Activated CD4-positive, alpha-beta T cell treated with anti-CD3 and anti-CD28 coated beads for 36 hours (primary cell): ENCODE results near the gene SPON2. TPM values are rescaled to one million over a fixed set of nuclear protein-coding genes. Genes with fewer than 3 reads are reported as not detected.
A peak's percentile ranks its signal among the peaks of the same experiment; 100 is the strongest.

Experiments
- ATAC-seq: fragments of 200-7000 bp; cut with Tn5 transposase; one replicate; pipeline ENCODE4 v1.10.0; 2021; ENCODE audit warnings: mild to moderate bottlenecking, moderate library complexity
- CTCF ChIA-PET: fragments of 350-600 bp; sonication (Branson Sonifier 250); formaldehyde crosslinking; loops from one replicate; lab custom pipeline; 2021; ENCODE audit warnings: antibody characterized with exemption; lab: Charles Lee
- POLR2A ChIA-PET: fragments of 350-600 bp; sonication (Branson Sonifier 250); formaldehyde crosslinking; loops from one replicate; lab custom pipeline; 2021; ENCODE audit warnings: antibody characterized with exemption, inconsistent platforms; lab: Charles Lee
- DNase-seq: peaks from one replicate; pipeline ENCODE4 v3.0.0-alpha.2; 2020
- H3K27ac Mint-ChIP-seq: one replicate; pipeline ENCODE4 v1.8.0; 2021; ENCODE audit warnings: mixed read lengths
- H3K27me3 Mint-ChIP-seq: one replicate; pipeline ENCODE4 v1.8.0; 2021; ENCODE audit warnings: mixed read lengths
- H3K36me3 Mint-ChIP-seq: one replicate; pipeline ENCODE4 v1.8.0; 2021; ENCODE audit warnings: low read depth, mixed read lengths
- H3K4me1 Mint-ChIP-seq: one replicate; pipeline ENCODE4 v1.8.0; 2021; ENCODE audit warnings: mixed read lengths
- H3K4me3 Mint-ChIP-seq: one replicate; pipeline ENCODE4 v1.8.0; 2021; ENCODE audit warnings: mild to moderate bottlenecking, moderate library complexity, mixed read lengths
- H3K9me3 Mint-ChIP-seq: one replicate; pipeline ENCODE4 v1.8.0; 2021; ENCODE audit warnings: low read depth, mixed read lengths
- intact Hi-C, 2 experiments: fragments of 100-400 bp; cut with DNase I in 1 of 2; cut with micrococcal nuclease in 1 of 2; formaldehyde crosslinking; loops; one replicate each; pipeline versions ENCODE4 v1.14.2 to v1.15.1; 2022 to 2024; cut with DNase I, micrococcal nuclease
- total RNA-seq, 2 experiments: library from RNA; stranded (reverse); gene quantifications; one replicate each; pipeline ENCODE4 v1.2.3, GENCODE V29; 2021

SPON2 gene
- total RNA-seq, 2 experiments from 2014 or later = 7.5 to 8.5 TPM

DNA sequence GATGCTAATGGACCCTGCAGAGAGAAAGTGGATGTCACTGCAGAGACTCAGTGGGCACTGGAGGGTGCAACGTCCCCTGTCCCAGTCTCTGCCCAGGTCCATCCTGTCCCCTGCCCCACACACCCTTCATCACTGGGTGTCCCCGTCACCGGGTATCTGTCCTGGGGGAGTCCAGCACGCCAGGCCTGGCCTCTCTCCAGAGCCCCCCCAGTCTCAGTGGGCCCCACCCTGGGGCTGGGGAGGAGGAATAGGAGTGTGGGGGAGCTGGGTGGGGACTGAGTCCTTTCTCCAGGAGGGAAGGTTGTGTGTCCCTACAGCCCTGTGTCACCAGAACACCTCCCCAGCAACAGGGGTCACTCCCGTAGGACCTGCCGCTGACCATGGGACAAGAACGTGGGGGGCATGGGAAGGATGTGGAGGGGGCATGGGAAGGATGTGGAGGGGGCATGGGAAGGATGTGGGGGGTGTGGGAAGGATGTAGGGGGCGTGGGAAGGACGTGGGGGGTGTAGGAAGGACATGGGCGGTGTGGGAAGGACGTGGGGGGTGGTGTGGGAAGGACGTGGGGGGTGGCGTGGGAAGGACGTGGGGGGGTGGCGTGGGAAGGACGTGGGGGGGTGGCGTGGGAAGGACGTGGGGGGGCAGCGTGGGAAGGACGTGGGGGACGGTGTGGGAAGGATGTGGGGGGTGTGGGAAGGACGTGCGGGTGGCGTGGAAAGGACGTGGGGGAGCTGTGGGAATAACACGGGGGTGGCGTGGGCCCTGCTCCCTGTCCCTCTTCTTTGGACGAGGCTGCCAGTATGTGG lies 21.0 kb upstream of the SPON2 start:
- Mint-ChIP-seq H3K27me3 (no peaks in the 10 kb centered on the region), H3K27ac (no peak overlapping the region), H3K36me3 (peaks cover 5% of the 10 kb centered on the region), H3K4me1 (no peaks in the 10 kb centered on the region), H3K4me3 (no peak overlapping the region), H3K9me3 (no peaks in the 10 kb centered on the region)
- ChIA-PET POLR2A (no interaction called here), CTCF (interaction anchor here (0.5 kb wide), 1 partner anchor 168 kb away, joined by 3 read pairs; no protein-coding TSS in a partner anchor)
- intact Hi-C loops = no loop called here
- ATAC-seq (no peak), DNase-seq (peak; percentile 3)

DNA sequence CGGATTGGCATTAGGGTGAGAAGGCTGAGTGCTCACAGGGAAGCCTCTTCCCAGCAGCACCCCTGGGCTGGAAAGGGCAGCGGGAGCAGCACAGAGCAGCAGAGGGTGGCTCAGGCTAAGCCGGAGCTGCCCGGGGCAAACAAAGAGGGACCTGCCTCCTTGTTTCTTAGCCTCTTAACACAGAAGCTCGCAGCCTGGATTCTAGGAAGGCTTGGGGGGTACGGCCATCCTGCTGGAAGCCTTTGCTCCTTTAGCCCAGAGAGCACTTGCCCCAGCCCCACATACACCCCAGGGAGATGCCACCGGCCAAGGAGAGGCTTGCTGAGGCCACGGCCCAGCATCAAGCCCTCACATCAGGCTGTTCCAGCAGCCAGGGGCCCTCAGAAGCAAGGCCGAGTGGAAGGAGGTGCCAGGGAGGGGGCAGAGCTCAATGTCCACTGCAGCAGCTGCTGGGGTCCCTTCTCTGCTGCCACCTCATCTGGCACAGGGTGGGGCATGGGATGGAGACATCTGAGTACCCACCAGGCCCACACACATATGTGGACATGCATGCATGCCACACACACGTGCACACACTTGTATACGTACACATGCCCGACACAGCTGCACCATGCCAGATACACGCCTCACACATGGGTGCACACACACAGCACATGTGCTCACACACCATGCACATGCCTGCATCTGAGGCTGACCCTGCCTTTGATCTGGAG lies 20.3 kb upstream of the SPON2 start:
- ChIA-PET POLR2A (no interaction called here), CTCF (interaction anchor here (0.5 to 0.6 kb wide), 2 partner anchors 27 to 169 kb away, joined by 3 to 4 read pairs; no protein-coding TSS in a partner anchor)

GRCh38 chr4:1192091-1192492 lies 19.7 kb upstream of the SPON2 start:
- H3K27ac Mint-ChIP-seq = no peak overlapping the region
- H3K4me1 Mint-ChIP-seq = peaks cover 2% of the 10 kb centered on the region
- H3K27me3 Mint-ChIP-seq = no peaks in the 10 kb centered on the region
- H3K9me3 Mint-ChIP-seq = no peaks in the 10 kb centered on the region
- no peak overlapping the region for H3K4me3 Mint-ChIP-seq
- no peak for ATAC-seq
- POLR2A ChIA-PET = no interaction called here
- peaks cover 4% of the 10 kb centered on the region for H3K36me3 Mint-ChIP-seq
- CTCF ChIA-PET = interaction anchor here (0.6 kb wide), 1 partner anchor 27 kb away, joined by 4 read pairs; no protein-coding TSS in a partner anchor
- peak; percentile 1 for DNase-seq
- intact Hi-C loops = no loop called here

More for the DNA sequence above, 20.3 kb upstream of the SPON2 start:
- DNase-seq = peak; percentile 3
- Mint-ChIP-seq H3K27ac (no peak overlapping the region), H3K4me1 (no peaks in the 10 kb centered on the region), H3K4me3 (no peak overlapping the region), H3K9me3 (no peaks in the 10 kb centered on the region), H3K27me3 (no peaks in the 10 kb centered on the region), H3K36me3 (peaks cover 5% of the 10 kb centered on the region)
- ATAC-seq = no peak
- intact Hi-C loops = no loop called here

- POLR2A ChIA-PET = no interaction called here
- intact Hi-C loops = no loop called here
- Mint-ChIP-seq H3K4me1 (peaks cover 4% of the 10 kb centered on the region), H3K9me3 (no peaks in the 10 kb centered on the region), H3K4me3 (no peak overlapping the region), H3K36me3 (peaks cover under 1% of the 10 kb centered on the region), H3K27ac (no peak overlapping the region), H3K27me3 (no peaks in the 10 kb centered on the region)
- peak; percentile 3 for DNase-seq
- CTCF ChIA-PET = no interaction called here
- ATAC-seq = no peak
Measured at GRCh38 chr4:1191621-1192020, 19.2 kb upstream of the SPON2 start.

DNA sequence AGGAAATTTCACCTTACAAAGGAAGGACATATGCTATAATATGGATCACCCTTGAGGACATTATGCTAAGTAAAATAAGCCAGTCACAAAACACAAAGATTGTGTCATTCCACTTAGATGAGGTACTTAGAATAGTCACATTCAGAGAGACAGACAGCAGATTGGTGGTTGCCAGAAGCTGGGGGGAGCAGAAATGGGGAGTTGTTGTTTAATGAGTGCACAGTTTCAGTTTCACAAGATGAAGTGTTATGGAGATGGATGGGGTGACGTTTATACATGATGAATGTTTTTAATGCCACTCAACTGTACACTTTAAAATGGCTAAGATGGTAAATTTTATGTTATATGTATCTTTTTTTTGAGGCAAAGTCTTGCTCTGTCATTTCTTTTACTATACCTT lies 14.8 kb upstream of the SPON2 start:
- Mint-ChIP-seq H3K4me3 (no peak overlapping the region), H3K36me3 (peaks cover 5% of the 10 kb centered on the region), H3K27me3 (peaks cover 2% of the 10 kb centered on the region), H3K27ac (no peak overlapping the region), H3K4me1 (peaks cover 13% of the 10 kb centered on the region), H3K9me3 (peaks cover 5% of the 10 kb centered on the region)
- intact Hi-C loops = loop anchor here (1.0 to 2.0 kb wide), 2 partner anchors 14 to 15 kb away; no protein-coding TSS in a partner anchor
- ATAC-seq (peak; percentile 95), DNase-seq (peak; percentile 61)
- ChIA-PET CTCF (interaction anchor here (0.6 to 0.8 kb wide), 2 partner anchors 28 to 671 kb away, joined by 4 read pairs; no protein-coding TSS in a partner anchor), POLR2A (interaction anchor here (1.1 kb wide), 1 partner anchor 14 kb away, joined by 3 read pairs; no protein-coding TSS in a partner anchor)

- ATAC-seq = no peak
- POLR2A ChIA-PET = no interaction called here
- Mint-ChIP-seq H3K4me3 (no peak overlapping the region), H3K27ac (no peak overlapping the region), H3K9me3 (peaks cover 14% of the 10 kb centered on the region), H3K4me1 (peaks cover 13% of the 10 kb centered on the region), H3K27me3 (peaks cover 3% of the 10 kb centered on the region), H3K36me3 (peaks cover 12% of the 10 kb centered on the region)
- CTCF ChIA-PET = interaction anchor here (1.1 to 4.7 kb wide), 2 partner anchors 16 to 105 kb away, joined by 3 to 23 read pairs; no protein-coding TSS in a partner anchor
- DNase-seq = peak; percentile 4
- intact Hi-C loops = no loop called here
Measured at GRCh38 chr4:1183985-1184773, 11.8 kb upstream of the SPON2 start.

DNA sequence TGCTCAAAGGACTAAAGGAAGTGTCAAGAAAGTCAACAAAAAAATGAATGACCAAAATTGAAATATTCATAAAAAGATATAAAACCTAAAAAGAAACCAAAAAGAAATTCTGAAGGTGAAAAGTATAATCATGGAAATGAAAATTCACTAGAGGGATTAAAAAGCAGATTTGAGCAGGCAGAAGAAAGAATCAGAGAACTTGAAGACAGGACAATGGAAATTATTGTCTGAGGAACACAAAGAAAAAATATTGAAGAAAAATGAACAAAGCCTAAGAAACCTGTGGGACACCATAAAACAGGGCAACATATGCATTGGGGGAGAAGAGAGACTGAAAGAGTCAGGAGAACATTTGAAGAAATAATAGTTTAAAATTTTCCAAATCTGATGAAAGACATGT lies 9.9 kb upstream of the SPON2 start:
- peaks cover 3% of the 10 kb centered on the region for H3K27me3 Mint-ChIP-seq
- peaks cover 14% of the 10 kb centered on the region for H3K9me3 Mint-ChIP-seq
- no peak overlapping the region for H3K27ac Mint-ChIP-seq
- no peak for ATAC-seq
- DNase-seq = no peak
- peaks cover 12% of the 10 kb centered on the region for H3K36me3 Mint-ChIP-seq
- peaks cover 13% of the 10 kb centered on the region for H3K4me1 Mint-ChIP-seq
- CTCF ChIA-PET = interaction anchor here (4.7 kb wide), 1 partner anchor 14 kb away, joined by 23 read pairs; no protein-coding TSS in a partner anchor
- intact Hi-C loops = no loop called here
- H3K4me3 Mint-ChIP-seq = no peak overlapping the region
- POLR2A ChIA-PET = no interaction called here

- peaks cover 12% of the 10 kb centered on the region for H3K36me3 Mint-ChIP-seq
- ChIA-PET POLR2A (no interaction called here), CTCF (interaction anchor here (0.9 to 4.7 kb wide), 3 partner anchors 13 to 71 kb away, joined by 4 to 23 read pairs (median 4); no protein-coding TSS in a partner anchor)
- H3K9me3 Mint-ChIP-seq = peaks cover 14% of the 10 kb centered on the region
- intact Hi-C loops = no loop called here
- H3K4me1 Mint-ChIP-seq = peaks cover 9% of the 10 kb centered on the region
- H3K27me3 Mint-ChIP-seq = peaks cover 3% of the 10 kb centered on the region
- no peak overlapping the region for H3K4me3 Mint-ChIP-seq
- no peak overlapping the region for H3K27ac Mint-ChIP-seq
- ATAC-seq = no peak
- no peak for DNase-seq
Measured at GRCh38 chr4:1180663-1181062, 8.3 kb upstream of the SPON2 start.

DNA sequence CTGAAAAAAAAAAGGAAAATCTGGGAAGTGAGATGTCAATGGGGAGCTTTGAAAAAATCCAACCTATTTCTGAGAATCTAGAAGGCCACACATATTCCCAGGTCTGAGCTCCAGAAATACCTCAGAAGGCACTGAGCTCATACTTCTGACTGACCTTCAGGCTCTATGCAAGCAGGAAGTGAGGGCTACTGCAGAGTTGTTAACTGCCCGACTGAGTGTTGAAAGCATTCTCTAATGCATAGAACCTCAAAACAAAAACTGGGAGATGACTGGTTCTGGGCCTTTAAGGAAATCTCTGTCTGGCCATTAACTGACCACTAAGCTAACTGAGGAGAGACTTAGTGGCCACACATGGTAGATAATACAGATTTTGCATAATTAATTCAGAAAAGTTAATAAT lies 7.6 kb upstream of the SPON2 start:
- POLR2A ChIA-PET = interaction anchor here (1.1 kb wide), 1 partner anchor 12 kb away, joined by 3 read pairs; no protein-coding TSS in a partner anchor
- Mint-ChIP-seq H3K27me3 (peaks cover 3% of the 10 kb centered on the region), H3K4me3 (no peak overlapping the region), H3K27ac (no peak overlapping the region), H3K9me3 (peaks cover 14% of the 10 kb centered on the region), H3K36me3 (peaks cover 12% of the 10 kb centered on the region), H3K4me1 (peaks cover 9% of the 10 kb centered on the region)
- no peak for DNase-seq
- ATAC-seq = no peak
- CTCF ChIA-PET = interaction anchor here (0.9 to 4.7 kb wide), 2 partner anchors 12 to 16 kb away, joined by 4 to 23 read pairs; no protein-coding TSS in a partner anchor
- intact Hi-C loops = no loop called here

- CTCF ChIA-PET = no interaction called here
- no peak for DNase-seq
- H3K9me3 Mint-ChIP-seq = peaks cover 14% of the 10 kb centered on the region
- H3K36me3 Mint-ChIP-seq = peaks cover 12% of the 10 kb centered on the region
- POLR2A ChIA-PET = interaction anchor here (1.1 kb wide), 1 partner anchor 11 kb away, joined by 3 read pairs; no protein-coding TSS in a partner anchor
- peaks cover 5% of the 10 kb centered on the region for H3K4me1 Mint-ChIP-seq
- no peak overlapping the region for H3K4me3 Mint-ChIP-seq
- no peak for ATAC-seq
- intact Hi-C loops = no loop called here
- peaks cover 3% of the 10 kb centered on the region for H3K27me3 Mint-ChIP-seq
- no peak overlapping the region for H3K27ac Mint-ChIP-seq
Measured at GRCh38 chr4:1179089-1179441, 6.7 kb upstream of the SPON2 start.
